AG10803 (cell line): ENCODE results near the gene FNDC3B.

ENCODE experiments used
- DNase-seq: peaks from one replicate; pipeline ENCODE4 v3.0.0; 2010; ENCODE audit warnings: low read depth
- H3K4me3 ChIP-seq: 2 replicates; pipeline ENCODE4 v1.5.1; 2011; ENCODE audit warnings: mild to moderate bottlenecking, low read length, control low read depth
- TF ChIP-seq, protein P1 (sequence below): conservative IDR thresholded peaks from 2 replicates; pipeline ENCODE4 v1.5.1; 2011; ENCODE audit warnings: mild to moderate bottlenecking, low read length, control low read depth, inconsistent platforms

Gene FNDC3B

DNA sequence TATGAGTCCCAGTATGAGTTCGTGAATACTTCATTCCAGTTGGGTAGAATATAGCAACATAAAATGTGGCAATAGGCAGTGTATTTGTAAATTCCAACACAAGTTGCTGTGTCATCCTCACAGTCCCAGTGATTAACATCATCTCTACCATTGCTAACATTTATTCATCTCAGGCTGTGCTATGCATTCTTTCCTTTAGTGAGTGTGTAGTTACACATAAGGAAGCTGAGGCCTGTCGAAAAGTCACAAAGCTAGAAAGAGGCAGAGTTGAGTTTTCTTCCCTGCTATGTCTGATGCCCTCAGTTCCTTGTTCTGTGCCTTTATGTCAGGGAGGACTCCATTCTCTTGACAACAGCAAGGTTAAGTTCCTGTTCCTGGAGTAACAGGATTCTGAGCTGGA, 96.4 kb downstream of the FNDC3B start:
- peak; percentile 94 for DNase-seq
- TF ChIP-seq, protein P1, sequence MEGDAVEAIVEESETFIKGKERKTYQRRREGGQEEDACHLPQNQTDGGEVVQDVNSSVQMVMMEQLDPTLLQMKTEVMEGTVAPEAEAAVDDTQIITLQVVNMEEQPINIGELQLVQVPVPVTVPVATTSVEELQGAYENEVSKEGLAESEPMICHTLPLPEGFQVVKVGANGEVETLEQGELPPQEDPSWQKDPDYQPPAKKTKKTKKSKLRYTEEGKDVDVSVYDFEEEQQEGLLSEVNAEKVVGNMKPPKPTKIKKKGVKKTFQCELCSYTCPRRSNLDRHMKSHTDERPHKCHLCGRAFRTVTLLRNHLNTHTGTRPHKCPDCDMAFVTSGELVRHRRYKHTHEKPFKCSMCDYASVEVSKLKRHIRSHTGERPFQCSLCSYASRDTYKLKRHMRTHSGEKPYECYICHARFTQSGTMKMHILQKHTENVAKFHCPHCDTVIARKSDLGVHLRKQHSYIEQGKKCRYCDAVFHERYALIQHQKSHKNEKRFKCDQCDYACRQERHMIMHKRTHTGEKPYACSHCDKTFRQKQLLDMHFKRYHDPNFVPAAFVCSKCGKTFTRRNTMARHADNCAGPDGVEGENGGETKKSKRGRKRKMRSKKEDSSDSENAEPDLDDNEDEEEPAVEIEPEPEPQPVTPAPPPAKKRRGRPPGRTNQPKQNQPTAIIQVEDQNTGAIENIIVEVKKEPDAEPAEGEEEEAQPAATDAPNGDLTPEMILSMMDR = peak; percentile 29; the same call in 1 of the 2 replicates
- H3K4me3 ChIP-seq = no peak overlapping the region

DNA sequence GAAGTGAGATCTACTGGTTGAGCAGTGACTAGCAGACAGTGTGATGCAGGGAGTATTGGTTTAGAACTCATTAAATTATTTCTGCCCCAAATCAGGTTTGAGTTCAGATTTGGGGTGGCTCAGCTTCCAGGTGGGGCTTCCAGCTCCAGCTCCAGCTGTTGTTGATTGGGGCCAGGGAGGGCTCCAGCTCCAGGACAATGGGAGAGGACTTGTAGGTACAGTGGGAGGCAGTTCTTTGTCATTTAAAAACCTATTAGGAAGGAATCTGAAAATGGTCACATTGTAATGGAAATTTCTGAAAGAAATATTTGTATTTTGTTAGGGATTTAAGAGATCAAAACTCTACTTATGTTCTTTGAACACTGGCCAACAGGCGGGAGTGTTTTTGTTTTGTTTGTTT, 97.0 kb downstream of the FNDC3B start:
- no peak overlapping the region for H3K4me3 ChIP-seq
- TF ChIP-seq, protein P1 = no peak
- no peak for DNase-seq

DNA sequence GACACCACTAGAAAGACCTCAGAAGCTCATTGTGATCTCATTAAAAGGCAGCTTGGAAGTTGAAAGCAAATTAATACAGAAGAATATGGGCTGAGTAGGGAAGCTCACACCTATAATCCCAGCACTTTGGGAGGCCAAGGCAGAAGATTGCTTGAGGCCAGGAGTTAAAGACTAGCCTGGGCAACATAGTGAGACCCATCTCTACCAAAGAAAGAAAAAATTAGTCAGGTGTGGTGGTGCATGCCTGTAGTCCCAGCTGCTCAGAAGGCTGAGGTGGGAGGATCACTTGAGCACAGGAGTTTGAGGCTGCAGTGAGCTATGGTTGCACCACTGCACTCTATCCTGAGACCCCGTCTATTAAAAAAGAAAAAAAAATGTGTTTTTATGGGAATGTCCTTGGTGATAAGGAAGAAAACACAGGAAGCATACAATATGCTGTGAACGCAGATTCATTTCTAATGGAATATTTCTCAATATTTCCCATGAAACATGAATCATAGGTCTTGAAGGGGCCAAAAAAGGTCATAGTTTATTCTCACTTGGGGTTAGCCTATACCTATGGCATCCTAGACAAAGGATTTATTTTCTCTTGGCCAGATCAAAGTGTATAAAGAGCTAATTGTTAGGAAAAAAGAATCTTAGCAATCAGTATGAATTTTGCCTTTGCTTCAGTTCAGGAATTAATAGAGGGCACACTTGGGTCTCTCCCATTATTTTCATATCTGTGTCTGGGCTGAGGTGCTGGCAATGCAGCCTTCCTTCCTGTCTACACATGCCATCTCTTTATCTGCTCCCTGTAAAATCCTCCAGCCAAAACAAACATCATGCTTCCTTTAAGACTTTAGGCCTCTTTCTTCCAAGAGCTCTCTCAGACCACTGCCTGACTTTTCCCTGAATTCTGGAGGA, 98.2 kb downstream of the FNDC3B start:
- TF ChIP-seq, protein P1 = no peak
- no peak overlapping the region for H3K4me3 ChIP-seq
- DNase-seq = no peak

DNA sequence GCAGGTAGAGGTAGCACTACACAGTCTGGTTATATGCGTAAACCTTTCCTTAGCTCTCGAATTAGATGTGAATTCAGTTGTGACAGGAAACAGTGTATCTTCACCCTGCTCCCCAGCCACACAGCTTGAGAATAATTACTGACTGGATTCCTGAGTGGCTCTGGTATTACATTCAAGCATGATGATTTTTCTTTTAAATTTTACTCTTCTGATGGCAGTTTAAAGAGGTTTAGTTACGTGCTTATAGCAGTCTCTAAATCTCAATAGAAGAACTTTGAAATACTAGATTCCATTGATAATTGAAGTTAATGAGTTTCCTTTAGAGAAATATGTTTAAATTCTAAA, 98.8 kb downstream of the FNDC3B start:
- TF ChIP-seq, protein P1 = no peak
- DNase-seq = no peak
- H3K4me3 ChIP-seq = no peak overlapping the region

DNA sequence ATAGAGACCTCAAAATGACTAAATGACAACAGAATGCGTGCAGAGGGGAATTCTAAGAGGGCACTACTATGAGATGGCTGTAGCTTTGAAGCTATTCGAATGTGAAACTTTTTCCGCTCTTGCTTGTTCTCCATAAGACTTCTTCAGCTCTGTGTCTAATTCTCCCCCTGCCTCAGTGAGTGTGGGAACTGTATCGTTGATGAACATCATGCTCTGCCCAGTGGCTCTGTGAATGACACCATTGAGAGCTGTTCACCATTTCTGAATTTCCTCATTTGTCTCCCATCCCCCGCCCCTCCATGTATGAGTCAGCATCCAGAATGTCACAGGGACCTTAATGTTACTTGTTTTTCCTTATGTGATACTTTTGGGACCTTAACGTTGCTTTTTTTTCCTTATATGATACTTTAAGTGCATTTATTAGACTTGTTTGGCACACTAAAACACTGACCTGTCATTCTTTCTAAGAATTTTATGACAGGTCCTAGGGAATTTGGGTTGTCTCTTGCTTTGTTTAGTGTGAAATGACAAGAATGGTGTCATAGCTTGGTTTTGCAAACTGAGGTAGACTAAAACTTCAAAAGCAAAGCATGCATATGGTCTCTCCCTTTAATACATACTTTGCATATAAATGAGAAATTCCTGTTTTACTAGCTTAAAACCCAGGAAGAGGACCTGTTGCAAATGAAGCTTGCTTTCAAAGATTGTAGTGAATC, 99.6 kb downstream of the FNDC3B start:
- TF ChIP-seq, protein P1 = no peak
- H3K4me3 ChIP-seq = no peak overlapping the region
- DNase-seq = no peak

DNA sequence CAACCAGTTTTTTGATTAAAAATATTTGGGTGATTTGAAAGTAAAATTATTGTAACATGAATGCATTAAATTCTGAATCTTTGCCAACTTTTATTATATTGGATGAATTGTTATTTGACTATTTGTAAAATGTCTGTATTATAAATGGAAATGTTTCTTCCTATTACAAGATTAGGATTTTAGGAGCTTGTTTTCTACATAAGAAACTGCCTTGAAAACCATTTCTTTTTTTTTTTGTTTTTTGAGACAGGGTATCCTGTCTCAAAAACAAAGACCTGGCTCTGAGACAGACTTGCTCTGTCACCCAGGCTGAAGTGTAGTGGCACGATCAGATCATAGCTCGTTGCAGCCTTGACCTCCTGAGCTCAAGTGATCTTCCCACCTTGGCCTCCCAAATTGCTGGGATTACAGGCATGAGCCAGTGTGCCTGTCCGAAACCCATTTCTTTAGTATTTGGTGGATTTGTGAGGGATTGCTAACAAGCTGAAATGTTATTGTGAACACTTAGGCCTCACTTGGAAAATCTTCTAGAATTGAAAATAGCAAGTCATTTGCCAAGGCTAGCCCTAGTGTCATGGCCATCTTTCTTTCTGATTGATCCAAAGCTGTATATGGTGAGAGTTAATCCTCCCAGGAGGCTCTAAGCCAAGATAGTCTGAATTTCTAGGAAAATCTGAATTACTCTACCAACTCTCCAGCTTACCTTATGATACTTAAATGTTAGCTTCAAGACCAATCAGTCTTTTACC, 100.3 kb downstream of the FNDC3B start:
- TF ChIP-seq, protein P1 = no peak
- no peak overlapping the region for H3K4me3 ChIP-seq
- DNase-seq = no peak
